HG02970 (cell line): Measurements from ENCODE around the gene TEAD2.
"Not testable (repeated sequence)": the region's sequence is repeated elsewhere in the genome, so short reads cannot be mapped to it uniquely, and the experiment has no call there.

Experiments
- ATAC-seq: cut with Tn5 transposase; IDR thresholded peaks from one replicate; pipeline ENCODE4 v1.9.1; 2021; ENCODE audit warnings: mild to moderate bottlenecking, moderate library complexity, moderate number of reproducible peaks; ENCODE audit not compliant: unreplicated experiment, low FRiP score

TEAD2 gene

GRCh38 chr19:49335071-49335783, 27.0 kb downstream of the TEAD2 start, which contains the start of gene CD37:
Gene CD37, plus strand, starts transcription at chr19:49335406. Its CDS starts 135 bp downstream, at chr19:49335541.
- ATAC-seq, result no peak

GRCh38 chr19:49333811-49334288, 28.4 kb downstream of the TEAD2 start:
- no peak for ATAC-seq

- no peak for ATAC-seq
These were observed 28.8 kb downstream of the TEAD2 start for GRCh38 chr19:49333418-49333805.

- not testable (repeated sequence) for ATAC-seq
These were observed 29.4 kb downstream of the TEAD2 start for GRCh38 chr19:49332691-49333417.

- no peak for ATAC-seq
These were observed 30.6 kb downstream of the TEAD2 start for GRCh38 chr19:49331616-49332055.

DNA sequence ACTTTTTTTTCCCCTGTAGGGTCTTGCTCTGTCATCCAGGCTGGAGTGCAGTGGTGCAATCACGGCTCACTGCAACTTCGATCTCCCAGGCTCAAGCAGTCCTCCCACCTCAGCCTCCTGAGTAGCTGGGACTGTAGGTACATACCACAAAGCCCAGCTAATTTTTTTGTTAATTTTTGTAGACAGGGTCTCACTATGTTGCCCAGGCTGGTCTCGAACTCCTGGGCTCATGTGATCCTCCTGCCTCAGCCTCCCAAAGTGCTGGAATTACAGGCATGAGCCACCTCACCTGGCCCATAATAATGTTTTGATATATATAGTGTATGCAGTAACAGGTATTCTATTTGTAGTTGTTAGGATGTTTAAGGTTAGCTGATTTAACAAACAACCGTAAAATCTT, 31.0 kb downstream of the TEAD2 start:
- ATAC-seq, result not testable (repeated sequence)

DNA sequence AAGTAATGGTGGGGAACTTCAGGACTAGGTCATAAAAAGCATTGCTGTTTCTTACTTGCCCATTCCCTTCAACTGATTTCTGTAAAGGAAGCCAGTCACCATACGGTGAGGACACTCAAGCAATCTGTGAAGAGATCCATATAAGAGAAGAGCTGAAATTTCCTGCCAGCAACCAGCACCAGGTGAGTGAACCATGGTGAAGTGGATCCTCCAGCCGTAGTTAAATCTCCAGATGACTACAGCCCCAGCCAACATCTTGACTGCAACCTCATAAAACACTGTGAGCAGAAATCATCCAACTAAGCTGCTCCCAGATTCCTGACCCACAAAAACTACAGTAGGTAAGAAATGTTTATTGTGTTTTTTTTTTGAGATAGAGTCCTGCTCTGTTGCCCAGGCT, 33.5 kb downstream of the TEAD2 start:
- ATAC-seq, result no peak

DNA sequence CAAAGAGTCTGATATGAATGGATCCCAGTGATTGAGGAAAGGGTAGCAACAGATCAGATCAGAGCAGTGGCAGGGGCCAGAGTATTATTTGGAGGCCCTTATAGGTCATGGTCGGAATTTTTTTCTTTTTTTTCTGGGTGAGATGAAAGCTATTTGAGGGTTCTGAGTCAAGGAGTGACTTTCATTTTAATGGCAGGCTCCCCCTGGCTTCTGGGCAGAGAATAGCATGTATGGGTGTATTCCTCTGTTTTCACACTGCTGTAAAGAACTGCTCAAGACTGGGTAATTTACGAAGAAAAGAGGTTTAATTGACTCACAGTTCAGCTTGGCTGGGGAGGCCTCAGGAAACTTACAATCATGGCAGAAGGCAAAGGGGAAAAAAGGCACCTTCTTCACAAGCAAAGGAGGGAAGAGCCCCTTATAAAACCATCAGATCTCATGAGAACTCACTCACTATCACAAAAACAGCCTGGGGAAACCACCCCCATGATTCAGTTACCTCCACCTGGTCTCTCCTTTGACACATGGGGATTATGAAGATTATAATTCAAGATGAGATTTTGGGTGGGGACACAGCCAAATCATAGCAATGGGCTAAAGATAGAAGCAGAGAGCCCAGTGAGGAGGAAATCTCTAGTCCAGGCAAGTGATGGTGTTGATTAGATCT, 34.2 kb downstream of the TEAD2 start:
- ATAC-seq, result no peak

DNA sequence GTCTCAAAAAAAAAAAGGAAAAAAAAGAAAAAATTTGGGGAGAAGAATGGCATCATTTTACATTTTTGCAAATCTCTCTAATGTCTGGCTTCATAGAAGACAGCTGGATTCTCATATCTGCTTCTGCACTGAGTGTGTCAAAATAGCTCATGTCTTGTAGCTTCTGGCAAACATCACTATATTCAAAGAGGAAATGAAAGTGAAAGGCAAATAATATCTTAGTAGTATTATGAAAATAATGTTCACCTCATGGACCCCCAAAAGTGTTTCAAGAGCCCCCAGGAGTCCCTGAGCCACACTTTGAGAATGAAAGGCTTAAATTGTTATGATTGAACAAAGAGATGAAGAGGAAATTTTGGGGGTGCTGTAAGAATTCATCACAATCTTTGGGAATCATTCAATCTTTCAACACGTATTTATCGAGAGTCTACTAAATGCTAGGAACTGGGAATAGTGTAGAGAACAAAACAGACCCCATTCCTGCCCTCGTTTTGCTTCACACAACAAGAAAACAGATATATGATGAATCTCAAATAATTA, 36.0 kb downstream of the TEAD2 start:
- ATAC-seq, result no peak

- not testable (repeated sequence) for ATAC-seq
These were observed 36.5 kb downstream of the TEAD2 start for GRCh38 chr19:49325756-49326155.

DNA sequence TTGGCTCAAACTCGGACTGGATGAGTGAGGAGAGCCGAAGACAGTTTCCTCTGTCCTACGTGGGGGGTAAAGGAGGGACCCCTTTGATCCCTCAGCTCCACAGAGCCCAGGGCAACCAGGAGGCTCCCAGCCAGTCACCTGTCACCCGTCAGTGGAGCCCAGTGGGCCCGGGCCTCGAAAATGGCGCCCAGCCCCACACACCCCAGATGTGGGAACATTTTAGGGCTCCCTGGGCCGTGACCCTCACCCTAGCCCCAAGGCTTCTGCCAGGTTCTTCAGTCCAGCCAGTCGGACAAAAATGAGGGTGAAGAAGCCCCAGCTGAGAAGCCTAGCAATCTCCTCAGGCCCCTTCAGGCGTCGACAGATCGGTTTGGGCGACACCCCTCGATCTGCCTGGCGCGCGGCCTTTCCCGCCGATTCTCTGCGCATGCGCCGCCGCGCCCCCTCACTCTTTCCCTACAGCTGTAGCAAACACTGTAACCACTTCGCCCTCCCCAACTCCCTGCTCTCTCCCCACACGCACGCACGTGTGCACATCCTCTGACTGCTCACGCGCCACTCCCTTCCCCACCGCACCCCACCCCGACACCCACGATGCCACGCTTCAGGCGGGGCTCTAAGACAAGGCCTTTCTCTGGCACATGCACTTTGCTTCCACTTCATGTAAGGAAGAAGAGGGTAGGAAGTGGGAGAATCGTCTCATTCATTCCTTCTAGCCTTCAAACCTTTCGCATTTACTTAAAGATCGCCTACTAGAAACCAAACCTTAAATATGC, 37.2 kb downstream of the TEAD2 start, which contains the start of gene SLC6A16:
Gene SLC6A16 (minus strand): TSS at position 391 of the 776 bp plus-strand sequence. CDS start 13,844 bp downstream, outside the sequence.
- no peak for ATAC-seq

DNA sequence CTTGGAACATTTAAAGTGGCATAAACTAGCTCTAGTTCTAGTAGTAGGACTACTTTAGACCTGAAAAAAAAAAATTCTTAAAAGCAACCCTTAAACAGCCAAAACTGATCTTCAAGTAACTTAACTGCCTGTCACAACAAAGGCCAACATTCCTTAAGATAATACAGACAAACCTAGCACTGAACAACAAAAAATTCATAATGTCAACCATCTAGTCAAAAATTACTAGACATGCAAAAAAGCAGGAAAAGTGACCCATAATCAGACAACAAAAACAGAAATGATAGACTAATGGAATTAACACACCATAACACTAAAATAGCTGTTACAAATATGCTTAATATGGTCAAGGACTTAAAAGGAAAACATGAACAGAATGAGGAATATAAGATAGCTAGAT, 43.9 kb downstream of the TEAD2 start:
- no peak for ATAC-seq

- no peak for ATAC-seq
These were observed 45.9 kb downstream of the TEAD2 start for GRCh38 chr19:49316284-49316683.

GRCh38 chr19:49315111-49315510, 47.1 kb downstream of the TEAD2 start:
- no peak for ATAC-seq

- ATAC-seq, result no peak
These were observed 53.1 kb downstream of the TEAD2 start for GRCh38 chr19:49309087-49309486.

GRCh38 chr19:49306734-49307133, 55.5 kb downstream of the TEAD2 start:
- not testable (repeated sequence) for ATAC-seq

GRCh38 chr19:49301866-49302252, 60.4 kb downstream of the TEAD2 start:
- no peak for ATAC-seq

GRCh38 chr19:49301165-49301865, 60.9 kb downstream of the TEAD2 start:
- ATAC-seq, result no peak

DNA sequence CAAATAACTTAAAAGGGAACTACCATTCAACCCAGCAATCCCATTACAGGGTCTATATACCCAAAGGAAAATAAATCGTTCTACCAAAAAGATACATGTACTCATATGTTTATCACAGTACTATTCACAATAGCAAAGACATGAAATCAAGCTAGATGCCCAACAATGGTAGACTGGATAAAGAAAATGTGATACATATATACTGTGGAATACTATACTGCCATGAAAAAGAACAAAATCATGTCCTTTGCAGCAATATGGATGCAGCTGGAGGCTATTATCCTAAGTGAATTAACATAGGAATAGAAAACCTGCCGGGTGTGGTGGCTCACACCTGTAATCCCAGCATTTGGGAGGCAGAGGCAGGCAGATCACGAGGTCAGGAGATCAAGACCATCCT, 63.6 kb downstream of the TEAD2 start:
- not testable (repeated sequence) for ATAC-seq
